ENCODE results near the gene TMEM198.

The TMEM198 gene

DNA sequence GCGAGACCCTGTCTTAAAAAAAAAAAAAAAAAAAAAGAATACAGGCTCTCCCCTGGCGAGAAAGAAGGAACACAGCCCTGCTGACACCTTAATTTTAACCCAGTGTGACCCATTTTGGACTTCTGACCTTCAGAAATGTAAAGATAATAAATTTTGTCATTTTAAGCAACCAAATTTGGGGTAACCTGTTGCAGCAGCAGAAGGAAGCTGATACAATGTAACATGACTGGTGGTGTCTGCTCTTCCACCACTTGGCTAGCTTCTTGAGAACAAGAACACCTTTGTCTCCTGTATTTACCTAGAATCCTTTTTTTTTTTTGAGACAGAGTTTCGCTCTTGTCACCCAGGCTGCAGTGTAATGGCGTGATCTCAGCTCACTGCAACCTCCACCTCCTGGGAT lies 47.3 kb downstream of the TMEM198 start:
- no peak for DNase-seq

DNA sequence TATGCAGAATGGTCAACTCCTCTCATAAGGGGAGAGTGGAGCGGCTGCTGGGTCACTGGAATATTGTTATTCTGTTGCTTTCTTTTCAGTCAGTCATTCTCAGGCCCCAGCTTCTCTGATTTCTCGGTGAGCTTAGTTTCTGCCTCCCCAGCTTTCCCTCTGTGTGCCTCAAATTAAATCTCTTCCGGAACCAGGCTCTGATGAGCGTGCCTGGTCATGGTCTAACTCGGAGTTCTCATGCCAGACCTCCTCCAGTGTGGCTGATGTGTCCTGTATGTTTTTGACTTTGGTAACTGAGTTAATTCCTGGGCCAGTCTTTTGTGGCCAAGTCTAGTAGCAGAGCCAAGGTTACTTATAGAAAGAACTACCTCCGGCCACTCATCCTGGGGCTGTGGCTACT lies 48.9 kb downstream of the TMEM198 start:
- DNase-seq, result no peak

- no peak for DNase-seq
Measured at GRCh38 chr2:219593154-219593553, 49.3 kb downstream of the TMEM198 start.

- DNase-seq, result no peak
Measured at GRCh38 chr2:219595256-219595655, 51.4 kb downstream of the TMEM198 start.

DNA sequence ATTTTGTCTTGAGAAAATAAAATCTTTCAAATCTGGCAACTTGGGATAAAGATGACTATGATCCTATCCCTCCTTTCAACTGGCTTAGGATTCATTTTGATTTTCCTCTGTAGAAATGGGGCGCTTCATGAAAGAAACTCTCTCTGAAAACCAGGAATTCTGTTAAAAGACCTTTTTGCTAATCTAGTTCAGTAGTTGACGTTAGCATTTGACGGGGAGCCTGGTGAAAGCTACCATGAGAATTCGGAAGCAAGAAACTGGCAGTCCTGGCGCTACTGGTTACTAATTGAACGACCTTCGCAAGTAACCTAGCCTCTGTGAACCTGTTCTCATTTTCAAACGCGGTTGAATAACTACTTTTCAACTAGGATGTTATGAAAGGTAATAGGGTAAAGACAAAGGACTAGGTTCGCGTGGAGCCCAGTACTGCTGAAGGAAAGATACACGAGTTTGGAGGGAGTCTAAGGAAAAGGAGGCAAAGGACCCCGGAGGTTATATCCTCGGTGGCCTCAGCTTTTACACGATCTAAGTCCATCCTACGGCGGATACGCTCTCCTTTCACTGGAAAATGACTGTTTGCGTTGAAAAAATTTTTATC lies 53.2 kb downstream of the TMEM198 start:
- no peak for DNase-seq

DNA sequence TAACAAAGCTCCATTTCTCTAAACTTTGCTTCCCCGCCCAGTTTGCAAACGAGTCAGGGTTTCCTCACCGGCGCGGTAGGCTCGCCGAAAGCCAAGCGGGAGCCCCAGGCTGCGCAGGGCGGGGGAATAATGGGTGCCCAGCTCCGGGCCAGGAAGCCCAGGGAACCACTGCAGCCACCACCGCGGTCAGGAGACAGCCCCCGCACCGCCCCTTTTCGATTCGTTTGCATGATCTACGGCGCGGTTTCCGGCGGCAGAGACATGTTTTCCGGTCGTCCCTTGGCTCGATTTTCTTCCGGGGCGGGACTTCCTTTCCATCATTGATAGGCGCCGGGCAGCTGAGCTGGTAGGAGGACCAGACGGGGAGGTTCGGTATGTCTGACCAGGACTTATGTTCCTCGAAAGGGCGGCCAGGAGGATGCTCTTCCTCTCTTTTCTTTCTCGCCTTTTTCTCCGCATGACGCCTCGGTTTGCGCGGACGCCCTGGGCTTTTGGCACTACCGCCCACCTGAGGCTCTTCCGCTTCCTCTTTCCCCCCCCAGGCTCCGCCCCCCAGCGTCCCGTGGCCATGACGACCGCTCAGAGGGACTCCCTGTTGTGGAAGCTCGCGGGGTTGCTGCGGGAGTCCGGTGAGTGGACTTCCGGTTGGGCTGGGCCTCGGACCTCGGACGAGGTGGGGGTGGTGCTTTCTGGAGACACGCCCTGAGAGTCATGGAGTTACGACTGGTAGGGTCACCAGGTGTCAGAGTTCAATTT lies 53.9 kb downstream of the TMEM198 start, which contains the start of gene STK11IP:
Gene STK11IP, plus strand, starts transcription at position 306 of the 756 bp plus-strand sequence. Its CDS starts 263 bp downstream, at position 569.
- peak; percentile 98 for DNase-seq

DNA sequence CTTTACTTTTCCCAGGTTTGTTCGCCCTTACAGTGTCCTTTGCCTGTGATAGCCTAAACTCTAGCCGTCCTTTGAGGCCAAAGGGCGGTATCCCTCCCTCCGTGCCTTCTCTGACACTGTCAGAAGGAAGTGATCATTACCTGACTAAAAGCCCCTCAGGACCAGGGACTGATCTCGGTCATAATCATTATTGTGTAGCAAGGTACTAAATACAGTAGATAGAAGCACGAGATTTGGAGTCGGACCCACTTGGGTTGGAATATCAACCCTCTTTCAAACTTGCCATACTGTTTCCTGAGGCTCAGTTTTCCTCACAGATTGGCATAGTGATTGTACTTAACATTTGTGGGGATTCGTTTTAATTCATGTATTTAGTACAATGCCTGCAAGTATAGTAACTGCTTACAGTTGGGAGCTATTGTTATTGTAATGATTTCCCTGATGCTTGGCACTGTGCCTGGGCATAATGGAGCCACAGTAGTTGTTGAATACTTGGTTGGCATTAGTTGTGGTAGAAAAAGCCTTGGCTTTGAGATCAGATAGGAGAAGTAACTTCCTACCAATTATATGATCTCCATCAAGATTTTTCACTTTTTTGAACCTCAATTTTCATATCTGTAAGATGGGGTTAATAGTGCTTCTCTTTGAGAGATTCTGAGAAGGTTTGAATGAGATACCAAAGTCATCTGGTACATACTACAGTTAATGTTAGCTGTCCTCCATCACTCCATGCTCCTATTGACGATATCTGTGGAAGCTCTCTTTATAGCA lies 54.7 kb downstream of the TMEM198 start:
- no peak for DNase-seq

Measured in suppressor macrophage treated with lipopolysaccharide for 4 hours (primary cell).